Islet of Langerhans (tissue), 1 donor: ENCODE data around the gene DNALI1.
"Not testable (repeated sequence)": the region's sequence is repeated elsewhere in the genome, so short reads cannot be mapped to it uniquely, and the experiment has no call there.

Experiments
- FAIRE-seq: peaks from one replicate; lab custom pipeline; 2011; peaks lifted over from hg19 to GRCh38; lab: Jason Lieb, UNC

DNALI1 gene

DNA sequence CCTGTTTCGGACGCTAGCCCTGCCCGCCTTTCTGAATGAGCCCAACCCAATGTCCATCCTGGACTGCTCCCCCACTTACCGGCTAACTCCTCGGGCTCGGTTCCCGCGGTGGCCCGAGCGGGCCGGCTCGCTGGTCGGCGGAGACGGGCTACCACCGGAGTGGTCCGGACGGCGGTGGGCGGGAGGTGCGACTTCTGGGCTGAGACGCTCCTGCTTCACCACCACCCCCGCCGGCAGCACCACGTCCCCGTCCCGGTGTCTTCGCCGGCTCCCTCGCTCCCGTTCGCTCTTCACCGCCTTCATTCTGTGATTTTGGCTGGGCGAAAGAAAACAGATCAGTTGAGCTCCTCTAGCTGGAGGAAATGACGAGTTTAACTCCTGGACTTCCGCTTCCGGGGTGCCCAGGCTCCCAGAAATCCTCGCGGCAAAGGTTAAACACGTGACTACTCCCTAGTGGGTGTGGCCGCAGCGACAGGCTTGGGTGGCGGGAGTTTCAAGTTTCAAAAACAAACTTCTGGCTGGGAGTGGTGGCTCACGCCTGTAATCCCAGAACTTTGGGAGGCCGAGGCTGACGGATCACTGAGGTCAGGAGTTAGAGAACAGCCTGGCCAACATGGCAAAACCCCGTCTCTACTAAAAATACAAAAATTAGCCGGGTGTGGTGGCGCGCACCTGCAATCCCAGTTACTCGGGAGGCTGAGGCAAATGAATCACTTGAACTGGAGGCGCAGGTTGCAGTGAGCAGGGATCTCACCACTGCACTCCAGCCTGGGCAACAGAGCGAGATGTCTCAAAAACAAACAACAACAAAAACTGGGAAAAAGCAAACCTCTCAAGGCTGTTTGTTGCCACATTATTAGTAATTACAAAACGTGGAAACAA lies 2.6 kb upstream of the DNALI1 start, which contains the start of gene SNIP1:
SNIP1 (minus strand) TSS at position 367 of the 882 bp plus-strand sequence; CDS start at position 303, 64 bp downstream.
- peak; percentile 93 for FAIRE-seq

DNA sequence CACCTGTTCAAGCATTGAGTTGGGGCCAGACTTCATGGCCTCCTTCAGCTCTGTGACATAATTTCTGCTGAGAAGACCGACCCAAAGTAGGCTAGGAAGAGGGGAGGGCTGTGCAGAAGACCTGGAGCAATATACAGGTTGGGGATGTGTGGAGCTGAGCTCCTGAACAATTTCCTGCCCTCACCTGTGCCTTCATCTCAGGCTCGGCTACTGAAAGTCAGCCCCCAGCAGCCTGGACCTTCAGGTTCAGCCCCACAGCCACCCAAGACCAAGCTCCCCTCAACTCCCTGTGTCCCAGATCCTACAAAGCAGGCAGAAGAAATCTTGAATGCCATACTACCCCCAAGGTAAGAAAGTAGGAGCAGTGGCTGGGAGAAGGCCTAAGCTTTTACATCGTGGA lies 662 bp downstream of the DNALI1 start:
- FAIRE-seq, result no peak

DNA sequence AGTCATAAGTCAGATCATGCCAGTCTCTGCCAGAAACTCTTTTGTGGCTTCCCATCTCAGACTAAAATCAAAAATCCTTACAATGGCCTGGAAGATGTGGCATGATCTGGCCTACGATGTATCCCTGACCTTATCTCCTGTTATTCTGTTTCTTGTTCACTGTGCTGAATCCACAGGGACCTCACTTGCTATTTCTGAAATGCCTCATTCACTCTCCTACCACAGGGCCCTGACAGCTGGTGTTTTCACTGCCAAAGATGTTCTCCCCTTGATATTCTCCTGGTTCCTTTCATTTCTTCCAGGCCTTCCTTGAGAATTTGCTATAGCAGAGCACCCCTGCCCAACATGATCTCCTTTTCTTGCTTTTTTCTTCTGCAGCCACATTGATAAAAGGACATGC lies 1.7 kb downstream of the DNALI1 start:
- no peak for FAIRE-seq

DNA sequence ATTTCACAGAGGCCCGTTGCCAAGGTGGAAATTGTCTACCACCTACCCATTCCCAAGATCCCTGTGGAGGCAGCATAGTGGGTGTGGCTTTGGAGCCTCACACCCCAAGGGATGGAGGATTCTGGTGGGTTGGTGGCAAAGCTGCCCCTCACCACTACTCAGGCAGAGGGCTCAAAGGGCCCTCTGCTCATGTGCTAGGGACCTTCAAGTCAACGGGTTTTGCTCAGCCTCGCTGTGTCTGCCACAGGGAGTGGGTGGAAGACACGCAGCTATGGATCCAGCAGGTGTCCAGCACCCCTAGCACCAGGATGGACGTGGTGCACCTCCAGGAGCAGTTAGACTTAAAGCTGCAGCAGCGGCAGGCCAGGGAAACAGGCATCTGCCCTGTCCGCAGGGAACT lies 2.3 kb downstream of the DNALI1 start:
- no peak for FAIRE-seq

GRCh38 chr1:37559957-37560379 lies 3.2 kb downstream of the DNALI1 start:
- FAIRE-seq, result not testable (repeated sequence)

- no peak for FAIRE-seq
These were observed 3.8 kb downstream of the DNALI1 start for GRCh38 chr1:37560401-37561132.

GRCh38 chr1:37561133-37562132 lies 4.7 kb downstream of the DNALI1 start:
- no peak for FAIRE-seq

DNA sequence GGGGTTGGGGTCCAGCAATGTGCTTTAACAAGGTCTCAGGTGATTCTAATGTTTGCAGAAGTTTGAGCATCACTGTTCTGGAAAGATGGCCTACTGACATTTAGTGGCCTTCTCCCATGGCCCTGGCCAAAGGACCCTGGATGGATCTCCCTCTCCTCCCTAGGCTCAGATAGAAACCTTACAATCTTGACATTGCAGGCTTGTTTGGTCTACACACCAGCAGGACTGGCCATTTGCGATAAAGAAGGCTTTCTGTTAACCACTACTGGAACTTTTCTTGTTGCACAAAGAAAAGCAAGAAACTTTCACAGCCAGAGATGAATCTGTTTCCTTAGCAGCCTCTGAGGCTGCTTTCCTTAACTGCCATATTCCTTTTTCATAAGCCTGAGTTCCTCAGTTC lies 6.2 kb downstream of the DNALI1 start:
- no peak for FAIRE-seq

GRCh38 chr1:37564892-37565291 lies 8.2 kb downstream of the DNALI1 start:
- no peak for FAIRE-seq

DNA sequence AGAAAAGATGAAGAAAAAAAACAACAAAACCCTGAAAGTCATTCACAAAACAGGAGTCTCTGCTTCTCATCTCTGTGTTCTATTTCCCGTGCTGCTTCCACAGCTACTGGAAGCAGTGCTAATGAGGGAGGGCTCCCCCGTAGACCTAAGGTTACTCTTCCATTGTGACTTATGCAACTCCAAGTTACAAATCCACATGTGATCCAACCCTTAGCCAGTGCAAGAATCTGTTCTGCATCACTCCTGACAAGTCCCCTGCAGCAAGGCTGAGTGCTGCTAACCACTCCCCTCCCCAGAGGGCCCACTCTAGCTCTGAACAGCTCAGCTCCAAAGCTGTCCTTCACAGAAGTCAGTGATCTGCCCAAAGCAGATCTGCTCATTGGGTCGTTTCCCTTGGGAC lies 10.3 kb downstream of the DNALI1 start:
- FAIRE-seq, result no peak

- no peak for FAIRE-seq
These were observed 14.0 kb downstream of the DNALI1 start for GRCh38 chr1:37570528-37571334.

- no peak for FAIRE-seq
These were observed 18.2 kb downstream of the DNALI1 start for GRCh38 chr1:37574834-37575480.

GRCh38 chr1:37575692-37576091 lies 19.0 kb downstream of the DNALI1 start:
- FAIRE-seq, result no peak

DNA sequence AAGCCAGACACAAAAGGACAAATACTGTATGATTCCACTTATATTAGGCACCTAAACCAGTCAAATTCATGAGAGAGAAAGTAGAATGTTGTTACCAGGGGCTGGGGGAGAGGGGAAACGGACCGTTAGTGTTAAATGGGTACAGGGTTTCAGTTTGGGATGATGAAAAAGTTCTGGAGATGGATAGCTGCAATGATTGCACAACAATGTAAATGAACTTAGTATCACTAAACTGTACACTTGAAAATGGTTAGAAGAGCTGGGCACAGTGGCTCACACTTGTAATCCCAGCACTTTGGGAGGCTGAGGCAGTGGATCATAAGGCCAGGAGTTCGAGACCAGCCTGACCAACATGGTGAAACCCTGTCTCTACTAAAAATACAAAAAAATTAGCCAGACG lies 27.8 kb downstream of the DNALI1 start:
- FAIRE-seq, result not testable (repeated sequence)

DNA sequence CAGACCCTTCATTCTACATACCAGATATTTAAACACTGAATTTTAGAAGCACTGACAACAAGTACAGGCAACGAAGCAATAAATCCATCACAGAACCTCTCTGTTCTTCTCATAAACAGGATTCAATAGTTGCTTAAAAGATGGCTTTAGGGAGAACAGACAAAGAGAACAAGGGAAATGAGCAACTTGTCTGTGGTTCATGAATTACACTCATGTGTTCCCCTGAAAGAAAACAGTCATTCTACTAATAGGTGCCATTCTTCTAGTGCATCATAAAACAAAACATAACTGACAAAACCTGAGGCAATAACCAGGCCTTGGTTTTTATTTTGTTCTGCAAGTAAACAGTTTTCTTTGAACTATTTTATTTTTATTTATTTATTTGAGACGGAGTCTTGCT lies 32.2 kb downstream of the DNALI1 start:
- FAIRE-seq, result no peak

- FAIRE-seq, result no peak
These were observed 37.0 kb downstream of the DNALI1 start for GRCh38 chr1:37593726-37594125.

GRCh38 chr1:37595440-37596181 lies 38.9 kb downstream of the DNALI1 start, which contains the start of gene GNL2:
TSS of gene GNL2 (minus strand) at chr1:37595937. CDS start at chr1:37595822, 115 bp downstream.
- no peak for FAIRE-seq

DNA sequence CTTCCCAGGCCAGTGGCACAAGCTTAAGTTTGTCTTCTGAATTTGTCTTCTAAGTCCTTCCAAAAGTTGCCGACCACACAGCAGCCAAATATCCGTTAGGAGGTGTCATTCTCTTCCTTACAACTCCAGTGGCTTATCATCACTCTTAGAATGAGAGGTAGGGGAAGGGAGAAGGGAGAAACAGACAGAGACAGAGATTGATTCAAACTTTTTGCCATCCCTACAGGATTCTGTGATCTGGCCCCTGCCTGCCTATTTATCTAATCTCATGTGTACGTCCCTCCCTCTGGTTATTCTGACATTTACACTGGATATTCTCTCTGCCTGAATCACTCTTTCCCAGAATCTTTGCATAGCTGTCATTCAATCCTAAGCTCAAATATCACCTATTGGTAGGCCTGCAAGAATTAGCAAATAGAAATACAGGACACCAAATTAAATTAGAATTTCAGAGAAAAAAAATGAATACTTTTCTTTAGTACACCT lies 39.5 kb downstream of the DNALI1 start:
- no peak for FAIRE-seq

DNA sequence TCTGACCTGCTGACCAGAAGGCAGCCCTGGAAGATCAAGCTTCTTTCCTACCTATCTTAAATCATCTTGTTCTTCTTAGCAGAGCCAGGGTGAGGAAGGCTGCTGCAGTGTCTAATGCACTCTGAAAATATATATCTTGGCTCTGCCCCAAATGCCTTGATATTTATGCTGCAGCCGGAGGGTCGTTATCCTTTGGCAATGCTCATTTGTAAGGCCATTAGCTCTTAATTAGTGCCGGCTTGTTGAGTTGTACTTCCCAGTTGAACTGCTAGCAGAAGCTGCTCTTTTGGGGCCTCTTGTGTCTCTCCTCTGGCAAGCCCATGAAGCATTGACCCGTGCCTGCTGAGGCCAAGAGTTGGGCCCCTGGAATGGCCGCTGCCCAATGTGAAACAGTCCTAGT lies 43.2 kb downstream of the DNALI1 start:
- no peak for FAIRE-seq

- no peak for FAIRE-seq
These were observed 44.7 kb downstream of the DNALI1 start for GRCh38 chr1:37601441-37601840.
